Upper lobe of left lung (tissue), 4 donors: Measurements from ENCODE around the gene TUBGCP2.

ENCODE experiments used
- POLR2A ChIP-seq, 4 donors: fragments of 450-650 bp; IDR thresholded peaks; one replicate each; pipeline ENCODE4 v1.5.1; 2016 to 2017; ENCODE audit warnings: antibody characterized with exemption in 4 of 4, mild to moderate bottlenecking in 2 of 4
- TF ChIP-seq, protein P1 (sequence below), 6 experiments: fragments of 450-650 bp in 4 of 6; fragments of 200-600 bp in 2 of 6; sonication (generic) in 2 of 6; IDR thresholded peaks; one replicate each; pipeline ENCODE4 v1.5.1; 2016 to 2019; ENCODE audit warnings: antibody characterized with exemption in 6 of 6

DNA sequence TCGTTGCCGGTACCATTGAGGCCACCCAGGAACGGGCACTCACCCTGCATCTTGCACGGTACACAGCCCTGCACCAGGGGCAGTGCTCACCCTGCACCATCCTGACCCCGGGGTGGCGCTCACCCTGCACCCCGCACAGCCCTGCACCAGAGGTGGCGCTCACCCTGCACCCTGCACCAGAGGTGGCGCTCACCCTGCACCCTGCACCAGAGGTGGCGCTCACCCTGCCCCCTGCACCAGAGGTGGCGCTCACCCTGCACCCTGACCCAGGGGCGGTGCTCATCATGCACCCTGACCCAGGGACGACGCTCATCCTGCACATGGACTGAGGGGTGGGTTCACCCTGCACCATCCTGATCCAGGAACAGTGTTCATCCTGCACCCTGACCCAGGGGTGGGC is 6.4 kb downstream of the TUBGCP2 start:
- TF ChIP-seq, protein P1, sequence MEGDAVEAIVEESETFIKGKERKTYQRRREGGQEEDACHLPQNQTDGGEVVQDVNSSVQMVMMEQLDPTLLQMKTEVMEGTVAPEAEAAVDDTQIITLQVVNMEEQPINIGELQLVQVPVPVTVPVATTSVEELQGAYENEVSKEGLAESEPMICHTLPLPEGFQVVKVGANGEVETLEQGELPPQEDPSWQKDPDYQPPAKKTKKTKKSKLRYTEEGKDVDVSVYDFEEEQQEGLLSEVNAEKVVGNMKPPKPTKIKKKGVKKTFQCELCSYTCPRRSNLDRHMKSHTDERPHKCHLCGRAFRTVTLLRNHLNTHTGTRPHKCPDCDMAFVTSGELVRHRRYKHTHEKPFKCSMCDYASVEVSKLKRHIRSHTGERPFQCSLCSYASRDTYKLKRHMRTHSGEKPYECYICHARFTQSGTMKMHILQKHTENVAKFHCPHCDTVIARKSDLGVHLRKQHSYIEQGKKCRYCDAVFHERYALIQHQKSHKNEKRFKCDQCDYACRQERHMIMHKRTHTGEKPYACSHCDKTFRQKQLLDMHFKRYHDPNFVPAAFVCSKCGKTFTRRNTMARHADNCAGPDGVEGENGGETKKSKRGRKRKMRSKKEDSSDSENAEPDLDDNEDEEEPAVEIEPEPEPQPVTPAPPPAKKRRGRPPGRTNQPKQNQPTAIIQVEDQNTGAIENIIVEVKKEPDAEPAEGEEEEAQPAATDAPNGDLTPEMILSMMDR (IDR thresholded peaks at IDR 0.05), result no peak
- TF ChIP-seq POLR2A (IDR thresholded peaks at IDR 0.05), result no peak
